HK-2 (cell line): Measurements from ENCODE around the gene STYXL2.

Experiments
- DNase-seq: peaks from one replicate; pipeline ENCODE4 v3.0.0-alpha.2; 2018; ENCODE audit not compliant: unreplicated experiment

The STYXL2 gene

GRCh38 chr1:167093846-167094516 lies at the start of gene STYXL2:
Gene STYXL2, plus strand, starts transcription at chr1:167094075. Its CDS starts 775 bp downstream, at chr1:167094850.
- DNase-seq: no peak

- DNase-seq: no peak
Observed at GRCh38 chr1:167051907-167052306, 42.0 kb upstream of the STYXL2 start.

- DNase-seq: no peak
Observed at GRCh38 chr1:167052389-167052788, 41.5 kb upstream of the STYXL2 start.

GRCh38 chr1:167054531-167054930 lies 39.3 kb upstream of the STYXL2 start:
- DNase-seq: no peak

- no peak for DNase-seq
Observed at GRCh38 chr1:167054946-167055630, 38.8 kb upstream of the STYXL2 start.

- no peak for DNase-seq
Observed at GRCh38 chr1:167056529-167057231, 37.2 kb upstream of the STYXL2 start.

- DNase-seq: peak; percentile 55
Observed at GRCh38 chr1:167057241-167057688, 36.6 kb upstream of the STYXL2 start.

- DNase-seq: peak; percentile 85
Observed at GRCh38 chr1:167059045-167059808, 34.6 kb upstream of the STYXL2 start.

GRCh38 chr1:167059809-167060107 lies 34.1 kb upstream of the STYXL2 start:
- no peak for DNase-seq

GRCh38 chr1:167060141-167061072 lies 33.5 kb upstream of the STYXL2 start:
- DNase-seq: no peak

GRCh38 chr1:167061073-167061464 lies 32.8 kb upstream of the STYXL2 start:
- no peak for DNase-seq

- DNase-seq: no peak
Observed at GRCh38 chr1:167064621-167065020, 29.3 kb upstream of the STYXL2 start.

- no peak for DNase-seq
Observed at GRCh38 chr1:167065471-167065870, 28.4 kb upstream of the STYXL2 start.

GRCh38 chr1:167066333-167067122 lies 27.3 kb upstream of the STYXL2 start:
- peak; percentile 80 for DNase-seq

- DNase-seq: no peak
Observed at GRCh38 chr1:167067904-167068303, 26.0 kb upstream of the STYXL2 start.

GRCh38 chr1:167068761-167069160 lies 25.1 kb upstream of the STYXL2 start:
- no peak for DNase-seq

- no peak for DNase-seq
Observed at GRCh38 chr1:167071286-167071685, 22.6 kb upstream of the STYXL2 start.

GRCh38 chr1:167076136-167076710 lies 17.7 kb upstream of the STYXL2 start:
- no peak for DNase-seq

GRCh38 chr1:167077128-167077867 lies 16.6 kb upstream of the STYXL2 start:
- no peak for DNase-seq
